HEK293 (cell line): ENCODE data around the gene RPL26.

Source experiments
- CTCF ChIA-PET: fragments of 350-600 bp; formaldehyde crosslinking; extraction: SDS; loops from one replicate; lab custom pipeline; 2021; ENCODE audit warnings: antibody characterized with exemption; lab: Yijun Ruan, JAX
- POLR2A ChIA-PET: fragments of 300-600 bp; formaldehyde crosslinking; extraction: SDS; loops from one replicate; lab custom pipeline; 2020; ENCODE audit warnings: antibody characterized with exemption, inconsistent platforms; lab: Yijun Ruan, JAX
- H3K27ac ChIP-seq: fragments of 200-500 bp; sonication (Bioruptor generic); 2 replicates; pipeline ENCODE4 v1.5.1; 2014; ENCODE audit warnings: low read depth, low read length, control low read depth, inconsistent platforms; ENCODE audit errors: extremely low read depth
- H3K36me3 ChIP-seq, 2 experiments: fragments of 200-500 bp in 1 of 2; sonication (Bioruptor generic) in 1 of 2; 1 replicate in 1 of 2; 2 replicates in 1 of 2; pipeline ENCODE4 v1.5.1; 2014 to 2017; ENCODE audit warnings: inconsistent platforms in 2 of 2, low read length in 2 of 2; ENCODE audit not compliant: control insufficient read depth in 2 of 2, insufficient read depth in 1 of 2
- H3K4me1 ChIP-seq: fragments of 200-500 bp; sonication (Bioruptor generic); 2 replicates; pipeline ENCODE4 v1.5.1; 2014; ENCODE audit warnings: mild to moderate bottlenecking, low read length, inconsistent platforms; ENCODE audit not compliant: control insufficient read depth, insufficient read depth
- H3K4me3 ChIP-seq: 2 replicates; pipeline ENCODE4 v1.5.1; 2011; ENCODE audit warnings: low read depth, mild to moderate bottlenecking, control low read depth, low read length, moderate library complexity
- H3K9me3 ChIP-seq: fragments of 200-500 bp; sonication (Bioruptor generic); 2 replicates; pipeline ENCODE4 v1.5.1; 2014; ENCODE audit warnings: low read depth, low read length, inconsistent platforms; ENCODE audit not compliant: control insufficient read depth, insufficient read depth
- CTCF ChIP-seq: fragments of 450-650 bp; formaldehyde crosslinking; IDR thresholded peaks from 2 replicates; pipeline ENCODE4 v1.5.1; 2016; ENCODE audit warnings: missing biosample characterization, missing genetic modification characterization
- IKZF3 ChIP-seq: fragments of 450-650 bp; IDR thresholded peaks from 2 replicates; pipeline ENCODE4 v1.5.0; 2018; ENCODE audit warnings: missing biosample characterization, mild to moderate bottlenecking, missing genetic modification characterization, moderate library complexity
- SCRT2 ChIP-seq: fragments of 450-650 bp; formaldehyde crosslinking; IDR thresholded peaks from 2 replicates; pipeline ENCODE4 v1.5.1; 2016; ENCODE audit warnings: missing biosample characterization, missing genetic modification characterization
- TRIM28 ChIP-seq: IDR thresholded peaks from 2 replicates; pipeline ENCODE4 v1.6.1; 2011; ENCODE audit warnings: low read length, control low read depth, borderline replicate concordance
- ZBTB26 ChIP-seq: fragments of 450-650 bp; formaldehyde crosslinking; optimal IDR thresholded peaks from 2 replicates; pipeline ENCODE3; 2016; ENCODE audit warnings: missing biosample characterization, mild to moderate bottlenecking, missing genetic modification characterization
- ZNF132 ChIP-seq: fragments of 450-650 bp; formaldehyde crosslinking; IDR thresholded peaks from 2 replicates; pipeline ENCODE4 v1.5.1; 2017; ENCODE audit warnings: missing biosample characterization, missing genetic modification characterization, borderline replicate concordance
- ZNF146 ChIP-seq: fragments of 450-650 bp; formaldehyde crosslinking; IDR thresholded peaks from 2 replicates; pipeline ENCODE4 v1.5.1; 2016; ENCODE audit warnings: missing biosample characterization, missing genetic modification characterization
- ZNF2 ChIP-seq: fragments of 450-650 bp; formaldehyde crosslinking; IDR thresholded peaks from 2 replicates; pipeline ENCODE4 v1.5.1; 2016; ENCODE audit warnings: missing biosample characterization, missing genetic modification characterization
- ZNF292 ChIP-seq: fragments of 450-650 bp; formaldehyde crosslinking; IDR thresholded peaks from 2 replicates; pipeline ENCODE4 v1.5.1; 2016; ENCODE audit warnings: low read depth, missing biosample characterization, missing genetic modification characterization, borderline replicate concordance
- ZNF350 ChIP-seq: fragments of 450-650 bp; formaldehyde crosslinking; IDR thresholded peaks from 2 replicates; pipeline ENCODE4 v1.5.0; 2017; ENCODE audit warnings: missing biosample characterization, mild to moderate bottlenecking, missing genetic modification characterization
- ZNF394 ChIP-seq: fragments of 450-650 bp; formaldehyde crosslinking; IDR thresholded peaks from 2 replicates; pipeline ENCODE4 v1.5.1; 2016; ENCODE audit warnings: missing biosample characterization, missing genetic modification characterization, mild to moderate bottlenecking, moderate library complexity, borderline replicate concordance
- ZNF426 ChIP-seq: fragments of 450-650 bp; formaldehyde crosslinking; IDR thresholded peaks from 2 replicates; pipeline ENCODE4 v1.5.1; 2017; ENCODE audit warnings: missing biosample characterization, missing genetic modification characterization, mild to moderate bottlenecking, inconsistent platforms, moderate library complexity
- ZNF473 ChIP-seq: fragments of 450-650 bp; formaldehyde crosslinking; IDR thresholded peaks from 2 replicates; pipeline ENCODE4 v1.5.1; 2017; ENCODE audit warnings: missing biosample characterization, missing genetic modification characterization
- ZNF501 ChIP-seq: fragments of 450-650 bp; formaldehyde crosslinking; IDR thresholded peaks from 2 replicates; pipeline ENCODE4 v1.5.1; 2016; ENCODE audit warnings: missing biosample characterization, missing genetic modification characterization
- ZNF549 ChIP-seq: fragments of 450-650 bp; IDR thresholded peaks from 2 replicates; pipeline ENCODE4 v1.5.1; 2018; ENCODE audit warnings: missing biosample characterization, missing genetic modification characterization, mild to moderate bottlenecking, inconsistent platforms, moderate library complexity
- ZNF704 ChIP-seq: fragments of 450-650 bp; formaldehyde crosslinking; IDR thresholded peaks from 2 replicates; pipeline ENCODE4 v1.5.1; 2016; ENCODE audit warnings: missing biosample characterization, missing genetic modification characterization
- ZNF792 ChIP-seq: fragments of 450-650 bp; formaldehyde crosslinking; IDR thresholded peaks from 2 replicates; pipeline ENCODE4 v1.5.1; 2016; ENCODE audit warnings: missing biosample characterization, missing genetic modification characterization
- TF ChIP-seq, protein P1 (sequence below): fragments of 450-650 bp; formaldehyde crosslinking; IDR thresholded peaks from 2 replicates; pipeline ENCODE4 v1.5.1; 2016; ENCODE audit warnings: missing biosample characterization, missing genetic modification characterization
- TF ChIP-seq, protein P2 (sequence below): fragments of 450-650 bp; formaldehyde crosslinking; conservative IDR thresholded peaks from 2 replicates; pipeline ENCODE4 v1.5.1; 2016; ENCODE audit warnings: low read depth, missing biosample characterization, missing genetic modification characterization

RPL26 gene

DNA sequence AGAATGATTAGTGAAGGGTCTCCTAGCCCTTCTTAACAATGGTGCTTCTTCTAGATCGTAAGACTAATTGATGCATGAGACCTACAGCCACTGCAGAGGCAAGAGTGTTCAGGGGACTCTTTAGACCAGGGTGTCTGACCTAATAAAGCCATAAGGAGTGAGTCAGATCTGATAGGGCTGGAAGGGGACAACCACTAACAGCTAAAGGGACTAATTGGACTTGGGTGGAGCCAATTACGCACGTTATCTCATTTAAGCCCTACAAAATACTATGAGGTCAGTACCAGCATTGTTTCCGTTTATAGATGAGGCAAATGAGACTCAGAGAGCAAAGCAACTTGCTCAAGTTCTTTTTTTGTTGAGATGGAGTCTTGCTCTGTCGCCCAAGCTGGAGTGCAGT is 29.1 kb upstream of the RPL26 start (continued):
- TF ChIP-seq ZNF146 (no peak), ZNF792 (tag by site-specific recombination) (no peak), ZNF292 (tag by site-specific recombination) (no peak), ZNF132 (tag by site-specific recombination) (no peak), ZNF501 (tag by site-specific recombination) (no peak)
- TF ChIP-seq, protein P1, sequence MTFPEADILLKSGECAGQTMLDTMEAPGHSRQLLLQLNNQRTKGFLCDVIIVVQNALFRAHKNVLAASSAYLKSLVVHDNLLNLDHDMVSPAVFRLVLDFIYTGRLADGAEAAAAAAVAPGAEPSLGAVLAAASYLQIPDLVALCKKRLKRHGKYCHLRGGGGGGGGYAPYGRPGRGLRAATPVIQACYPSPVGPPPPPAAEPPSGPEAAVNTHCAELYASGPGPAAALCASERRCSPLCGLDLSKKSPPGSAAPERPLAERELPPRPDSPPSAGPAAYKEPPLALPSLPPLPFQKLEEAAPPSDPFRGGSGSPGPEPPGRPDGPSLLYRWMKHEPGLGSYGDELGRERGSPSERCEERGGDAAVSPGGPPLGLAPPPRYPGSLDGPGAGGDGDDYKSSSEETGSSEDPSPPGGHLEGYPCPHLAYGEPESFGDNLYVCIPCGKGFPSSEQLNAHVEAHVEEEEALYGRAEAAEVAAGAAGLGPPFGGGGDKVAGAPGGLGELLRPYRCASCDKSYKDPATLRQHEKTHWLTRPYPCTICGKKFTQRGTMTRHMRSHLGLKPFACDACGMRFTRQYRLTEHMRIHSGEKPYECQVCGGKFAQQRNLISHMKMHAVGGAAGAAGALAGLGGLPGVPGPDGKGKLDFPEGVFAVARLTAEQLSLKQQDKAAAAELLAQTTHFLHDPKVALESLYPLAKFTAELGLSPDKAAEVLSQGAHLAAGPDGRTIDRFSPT (tag by site-specific recombination), result peak; percentile 61; the same call in 1 of the 2 replicates

DNA sequence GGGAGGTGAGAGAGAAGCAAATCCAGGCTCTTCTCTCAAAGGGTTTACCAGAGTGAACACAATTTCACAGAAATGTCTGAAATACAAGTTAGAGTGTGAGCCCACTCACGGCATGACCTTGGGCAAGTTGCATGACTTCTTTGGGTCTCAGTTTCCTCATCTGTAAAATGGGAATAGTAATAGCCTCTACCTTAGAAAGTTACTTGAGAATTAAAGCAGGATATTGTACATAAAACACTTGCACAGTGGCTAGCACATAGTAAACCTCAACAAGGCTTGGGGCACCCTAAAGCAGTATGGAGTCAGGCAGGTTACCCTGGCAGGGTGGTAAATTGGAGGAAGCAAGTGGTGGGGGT is 27.9 kb upstream of the RPL26 start:
- CTCF ChIA-PET, result interaction anchor here (0.6 to 2.6 kb wide), 30 partner anchors 9 to 1833 kb away, joined by 3 to 28 read pairs (median 5); partner anchors contain the start of genes KRABD2 and RPL26
- H3K4me3 ChIP-seq, result no peak overlapping the region
- no peak overlapping the region for H3K27ac ChIP-seq
- TF ChIP-seq SCRT2 (tag by site-specific recombination), result no peak
- TF ChIP-seq ZBTB26, result peak; percentile 4
- TF ChIP-seq, all 188 proteins: peak for 1
- H3K4me1 ChIP-seq, result no peaks in the 10 kb centered on the region
- POLR2A ChIA-PET, result interaction anchor here (2.6 kb wide), 1 partner anchor 25 kb away, joined by 20 read pairs; the partner anchor contains the start of gene NDEL1
- H3K36me3 ChIP-seq, result no peaks in the 10 kb centered on the region
- no peaks in the 10 kb centered on the region for H3K9me3 ChIP-seq

DNA sequence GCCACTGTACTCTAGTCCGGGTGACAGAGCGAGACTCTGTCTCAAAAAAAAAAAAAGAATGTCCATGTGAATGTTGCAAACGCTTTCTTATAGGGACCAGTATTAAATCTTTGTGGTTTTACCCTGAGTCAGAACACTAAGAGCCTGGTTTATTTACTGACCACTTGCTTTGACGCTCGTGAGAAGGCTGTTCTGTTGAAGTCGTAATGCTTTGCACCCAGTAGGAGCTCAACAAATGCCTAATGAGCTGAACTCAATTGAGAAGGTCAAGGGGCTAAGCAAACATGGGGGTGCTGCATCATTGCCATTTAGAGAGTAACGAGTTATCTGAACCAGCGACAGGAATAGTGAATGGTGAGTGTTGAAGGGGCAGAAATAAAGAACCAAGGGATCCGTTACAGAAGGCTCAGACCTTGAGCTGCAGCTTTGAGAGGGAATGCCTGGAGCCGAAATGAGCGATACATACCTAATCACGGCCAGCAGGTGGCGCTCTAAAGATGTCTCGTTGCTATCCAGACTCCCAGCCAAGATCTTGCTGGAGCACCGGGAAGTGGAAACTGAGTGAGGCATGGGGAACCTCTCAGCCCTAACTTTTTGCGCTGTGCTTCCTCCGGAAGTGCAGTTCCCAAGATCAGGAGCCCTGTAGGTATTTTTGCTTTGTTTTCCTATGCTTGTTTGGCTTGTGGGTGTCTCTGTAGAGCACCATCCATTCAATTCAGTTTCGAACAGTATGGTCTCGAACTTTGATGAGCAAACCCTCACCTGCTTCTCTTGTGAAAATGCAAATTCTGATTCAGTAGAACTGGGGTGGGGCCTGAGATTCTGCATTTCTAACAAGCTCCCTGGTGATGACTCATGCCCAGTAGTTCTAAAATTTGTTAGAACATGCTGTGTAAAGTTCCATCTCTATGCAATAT is 27.2 kb upstream of the RPL26 start:
- no peaks in the 10 kb centered on the region for H3K36me3 ChIP-seq
- POLR2A ChIA-PET, result interaction anchor here (1.1 to 2.6 kb wide), 2 partner anchors 26 to 220 kb away, joined by 3 to 20 read pairs; partner anchors contain the start of genes MYH10 and NDEL1
- H3K27ac ChIP-seq, result no peak overlapping the region
- CTCF ChIA-PET, result interaction anchor here (0.6 to 2.6 kb wide), 43 partner anchors 8 to 1833 kb away, joined by 3 to 28 read pairs (median 4); partner anchors contain the start of genes KRABD2, NDEL1 and RPL26
- no peaks in the 10 kb centered on the region for H3K9me3 ChIP-seq
- H3K4me3 ChIP-seq, result no peak overlapping the region
- H3K4me1 ChIP-seq, result no peaks in the 10 kb centered on the region
- TF ChIP-seq ZNF426 (tag by site-specific recombination) (no peak), CTCF (peak; percentile 71), IKZF3 (tag by site-specific recombination) (peak; percentile 92), ZNF350 (tag by site-specific recombination) (no peak), ZNF2 (0 out of 2 replicates have a peak, but pooled peaks have one; percentile 16), ZNF704 (tag by site-specific recombination) (no peak), TRIM28 (peak; percentile 59; the same call in 1 of the 2 replicates), ZNF549 (tag by site-specific recombination) (no peak), ZNF473 (tag by site-specific recombination) (no peak), ZNF394 (tag by site-specific recombination) (peak; percentile 30; the same call in 1 of the 2 replicates)
- TF ChIP-seq, protein P2, sequence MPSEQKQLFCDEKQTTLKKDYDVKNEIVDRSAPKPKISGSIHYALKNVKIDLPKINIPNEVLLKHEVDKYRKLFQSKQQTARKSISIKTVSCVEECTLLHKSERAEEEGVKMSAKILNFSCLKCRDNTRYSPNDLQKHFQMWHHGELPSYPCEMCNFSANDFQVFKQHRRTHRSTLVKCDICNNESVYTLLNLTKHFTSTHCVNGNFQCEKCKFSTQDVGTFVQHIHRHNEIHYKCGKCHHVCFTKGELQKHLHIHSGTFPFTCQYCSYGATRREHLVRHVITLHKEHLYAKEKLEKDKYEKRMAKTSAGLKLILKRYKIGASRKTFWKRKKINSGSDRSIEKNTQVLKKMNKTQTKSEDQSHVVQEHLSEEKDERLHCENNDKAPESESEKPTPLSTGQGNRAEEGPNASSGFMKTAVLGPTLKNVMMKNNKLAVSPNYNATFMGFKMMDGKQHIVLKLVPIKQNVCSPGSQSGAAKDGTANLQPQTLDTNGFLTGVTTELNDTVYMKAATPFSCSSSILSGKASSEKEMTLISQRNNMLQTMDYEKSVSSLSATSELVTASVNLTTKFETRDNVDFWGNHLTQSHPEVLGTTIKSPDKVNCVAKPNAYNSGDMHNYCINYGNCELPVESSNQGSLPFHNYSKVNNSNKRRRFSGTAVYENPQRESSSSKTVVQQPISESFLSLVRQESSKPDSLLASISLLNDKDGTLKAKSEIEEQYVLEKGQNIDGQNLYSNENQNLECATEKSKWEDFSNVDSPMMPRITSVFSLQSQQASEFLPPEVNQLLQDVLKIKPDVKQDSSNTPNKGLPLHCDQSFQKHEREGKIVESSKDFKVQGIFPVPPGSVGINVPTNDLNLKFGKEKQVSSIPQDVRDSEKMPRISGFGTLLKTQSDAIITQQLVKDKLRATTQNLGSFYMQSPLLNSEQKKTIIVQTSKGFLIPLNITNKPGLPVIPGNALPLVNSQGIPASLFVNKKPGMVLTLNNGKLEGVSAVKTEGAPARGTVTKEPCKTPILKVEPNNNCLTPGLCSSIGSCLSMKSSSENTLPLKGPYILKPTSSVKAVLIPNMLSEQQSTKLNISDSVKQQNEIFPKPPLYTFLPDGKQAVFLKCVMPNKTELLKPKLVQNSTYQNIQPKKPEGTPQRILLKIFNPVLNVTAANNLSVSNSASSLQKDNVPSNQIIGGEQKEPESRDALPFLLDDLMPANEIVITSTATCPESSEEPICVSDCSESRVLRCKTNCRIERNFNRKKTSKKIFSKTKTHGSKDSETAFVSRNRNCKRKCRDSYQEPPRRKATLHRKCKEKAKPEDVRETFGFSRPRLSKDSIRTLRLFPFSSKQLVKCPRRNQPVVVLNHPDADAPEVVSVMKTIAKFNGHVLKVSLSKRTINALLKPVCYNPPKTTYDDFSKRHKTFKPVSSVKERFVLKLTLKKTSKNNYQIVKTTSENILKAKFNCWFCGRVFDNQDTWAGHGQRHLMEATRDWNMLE (tag by site-specific recombination), result 0 out of 2 replicates have a peak, but pooled peaks have one; percentile 18
